SIG-M5 treated with dmso at 0.1 percent for 504 hours (cell line): Measurements from ENCODE around the gene ZNF70.
A peak's percentile ranks its signal among the peaks of the same experiment; 100 is the strongest.

Source experiments
- DNase-seq: peaks from one replicate; lab custom pipeline; 2025; ENCODE audit not compliant: unreplicated experiment; lab: John Stamatoyannopoulos, UW

ZNF70 gene

GRCh38 chr22:23720855-23721254 is 30.1 kb downstream of the ZNF70 start:
- DNase-seq = no peak

- DNase-seq = no peak
These were observed 32.3 kb downstream of the ZNF70 start for GRCh38 chr22:23718371-23719165.

GRCh38 chr22:23716811-23717801 is 33.8 kb downstream of the ZNF70 start:
- DNase-seq = peak; percentile 71

GRCh38 chr22:23715806-23716375 is 35.0 kb downstream of the ZNF70 start:
- no peak for DNase-seq

- DNase-seq = no peak
These were observed 36.0 kb downstream of the ZNF70 start for GRCh38 chr22:23714596-23715578.

GRCh38 chr22:23713696-23714595 is 37.0 kb downstream of the ZNF70 start:
- DNase-seq = no peak

- DNase-seq = no peak
These were observed 38.7 kb downstream of the ZNF70 start for GRCh38 chr22:23712256-23712655.

- DNase-seq = no peak
These were observed 41.8 kb downstream of the ZNF70 start for GRCh38 chr22:23709107-23709506.

- DNase-seq = no peak
These were observed 42.6 kb downstream of the ZNF70 start for GRCh38 chr22:23708270-23708669.

GRCh38 chr22:23705358-23705757 is 45.6 kb downstream of the ZNF70 start:
- no peak for DNase-seq

- DNase-seq = no peak
These were observed 46.1 kb downstream of the ZNF70 start for GRCh38 chr22:23704829-23705228.

GRCh38 chr22:23704062-23704461 is 46.9 kb downstream of the ZNF70 start:
- no peak for DNase-seq

GRCh38 chr22:23700706-23701105 is 50.2 kb downstream of the ZNF70 start:
- DNase-seq = no peak

GRCh38 chr22:23698673-23699235 is 52.2 kb downstream of the ZNF70 start:
- DNase-seq = no peak

GRCh38 chr22:23698094-23698493 is 52.8 kb downstream of the ZNF70 start:
- DNase-seq = no peak

GRCh38 chr22:23697031-23697970 is 53.6 kb downstream of the ZNF70 start:
- no peak for DNase-seq

GRCh38 chr22:23696326-23696851 is 54.5 kb downstream of the ZNF70 start:
- DNase-seq = peak; percentile 87
